H1 (cell line): ENCODE results near the gene RAB3D. TPM values are rescaled to one million over a fixed set of nuclear protein-coding genes. Genes with fewer than 3 reads are reported as not detected.

Source experiments
- CTCF ChIA-PET: fragments of 300-600 bp; sonication (Branson Sonifier 250); formaldehyde crosslinking; loops from one replicate; lab custom pipeline; 2021; ENCODE audit not compliant: partially characterized antibody; lab: Charles Lee
- POLR2A ChIA-PET: fragments of 300-600 bp; sonication (Branson Sonifier 250); formaldehyde crosslinking; loops from one replicate; lab custom pipeline; 2021; ENCODE audit warnings: inconsistent platforms; ENCODE audit not compliant: partially characterized antibody; lab: Charles Lee
- DNase-seq, 2 experiments: peaks; one replicate each; pipeline versions ENCODE4 v3.0.0 to v3.0.0-alpha.2; 2010 to 2022; ENCODE audit warnings: low spot score in 2 of 2, low read depth in 1 of 2, mixed read lengths in 1 of 2
- FAIRE-seq: peaks from 2 replicates; lab custom pipeline; 2011; peaks lifted over from hg19 to GRCh38; lab: Jason Lieb, UNC
- H2AFZ ChIP-seq: 2 replicates; pipeline ENCODE4 v1.8.1; 2012; ENCODE audit warnings: low read length, inconsistent platforms
- H2AK5ac ChIP-seq: 2 replicates; pipeline ENCODE4 v1.6.1; 2013; ENCODE audit warnings: low read depth, low read length
- H2BK120ac ChIP-seq: replicated peaks from 2 replicates; pipeline ENCODE3; 2013; ENCODE audit warnings: low read depth, low read length, inconsistent platforms
- H2BK12ac ChIP-seq: 2 replicates; pipeline ENCODE4 v1.6.1; 2013; ENCODE audit warnings: low read depth, low read length
- H2BK15ac ChIP-seq: 2 replicates; pipeline ENCODE4 v1.6.1; 2013; ENCODE audit warnings: low read length
- H2BK20ac ChIP-seq: 2 replicates; pipeline ENCODE4 v1.6.1; 2013; ENCODE audit warnings: low read length
- H2BK5ac ChIP-seq: 2 replicates; pipeline ENCODE4 v1.6.1; 2013; ENCODE audit warnings: low read depth, low read length
- H3K14ac ChIP-seq: 2 replicates; pipeline ENCODE4 v1.6.1; 2013; ENCODE audit warnings: inconsistent platforms; ENCODE audit not compliant: insufficient read length
- H3K18ac ChIP-seq: 2 replicates; pipeline ENCODE4 v1.6.1; 2013; ENCODE audit warnings: low read length; ENCODE audit errors: extremely low read depth
- H3K23ac ChIP-seq: 2 replicates; pipeline ENCODE4 v1.6.1; 2013; ENCODE audit warnings: inconsistent platforms; ENCODE audit not compliant: insufficient read length
- H3K23me2 ChIP-seq: 2 replicates; pipeline ENCODE4 v1.6.1; 2013; ENCODE audit warnings: low read depth, low read length
- H3K27ac ChIP-seq: 2 replicates; pipeline ENCODE4 v1.6.1; 2011; ENCODE audit warnings: low read depth, low read length, inconsistent platforms
- H3K27me3 ChIP-seq, 4 experiments: replicated peaks in 1 of 4; 1 replicate in 1 of 4; 2 replicates in 3 of 4; pipeline versions ENCODE4 v1.6.1 to v1.8.1; 2011 to 2013; ENCODE audit warnings: low read length in 3 of 4, mild to moderate bottlenecking in 3 of 4, inconsistent platforms in 2 of 4, mixed read lengths in 2 of 4, moderate library complexity in 1 of 4; ENCODE audit not compliant: control insufficient read depth in 3 of 4, insufficient read depth in 3 of 4; ENCODE audit errors: extremely low read depth in 1 of 4
- H3K36me3 ChIP-seq, 4 experiments: 2 replicates each; pipeline versions ENCODE4 v1.6.1 to v1.8.1; 2011 to 2013; ENCODE audit warnings: mild to moderate bottlenecking in 4 of 4, low read length in 3 of 4, moderate library complexity in 2 of 4, control low read depth in 1 of 4, inconsistent platforms in 1 of 4; ENCODE audit not compliant: insufficient read depth in 4 of 4, control insufficient read depth in 2 of 4
- H3K4ac ChIP-seq: replicated peaks from 2 replicates; pipeline ENCODE3; 2013; ENCODE audit warnings: low read length, low read depth, mixed read lengths, inconsistent platforms; ENCODE audit not compliant: insufficient read length
- H3K4me1 ChIP-seq, 4 experiments: replicated peaks in 1 of 4; 1 replicate in 1 of 4; 2 replicates in 3 of 4; pipeline versions ENCODE4 v1.6.1 to v1.8.1; 2011 to 2013; ENCODE audit warnings: low read length in 3 of 4, inconsistent platforms in 2 of 4, mixed read lengths in 1 of 4; ENCODE audit not compliant: insufficient read depth in 4 of 4, control insufficient read depth in 3 of 4
- H3K4me2 ChIP-seq, 2 experiments: 2 replicates each; pipeline versions ENCODE4 v1.6.1 to v1.8.1; 2011 to 2013; ENCODE audit warnings: low read depth in 2 of 2, low read length in 2 of 2, control low read depth in 1 of 2, inconsistent platforms in 1 of 2, mild to moderate bottlenecking in 1 of 2; ENCODE audit not compliant: insufficient read depth in 1 of 2
- H3K4me3 ChIP-seq, 4 experiments: fragments of 200-600, 300-600 bp in 1 of 4; sonication (generic), shearing (Covaris generic), sonication (Bioruptor Twin) in 1 of 4; 2 replicates each; pipeline versions ENCODE4 v1.5.1 to v1.8.1; 2011 to 2016; ENCODE audit warnings: low read length in 4 of 4, low read depth in 3 of 4, control low read depth in 2 of 4, inconsistent platforms in 2 of 4, mild to moderate bottlenecking in 2 of 4, mixed read lengths in 1 of 4, moderate library complexity in 1 of 4; ENCODE audit not compliant: insufficient read depth in 2 of 4; ENCODE audit errors: extremely low read depth in 1 of 4
- H3K56ac ChIP-seq: replicated peaks from 2 replicates; pipeline ENCODE3; 2013; ENCODE audit warnings: low read depth, mild to moderate bottlenecking, mixed read lengths, low read length, inconsistent platforms; ENCODE audit not compliant: insufficient read length
- H3K79me1 ChIP-seq: 2 replicates; pipeline ENCODE4 v1.6.1; 2013; ENCODE audit warnings: low read depth, low read length, control low read depth
- H3K79me2 ChIP-seq, 2 experiments: 2 replicates each; pipeline versions ENCODE4 v1.6.1 to v1.8.1; 2012 to 2013; ENCODE audit warnings: low read length in 2 of 2, mild to moderate bottlenecking in 2 of 2, inconsistent platforms in 1 of 2; ENCODE audit not compliant: insufficient read depth in 2 of 2, control insufficient read depth in 1 of 2
- H3K9ac ChIP-seq, 4 experiments: replicated peaks in 1 of 4; 1 replicate in 1 of 4; 2 replicates in 3 of 4; pipeline versions ENCODE4 v1.6.1 to v1.8.1; 2011 to 2013; ENCODE audit warnings: low read depth in 3 of 4, low read length in 3 of 4, control low read depth in 2 of 4, mild to moderate bottlenecking in 2 of 4, moderate library complexity in 2 of 4, inconsistent platforms in 1 of 4; ENCODE audit errors: extremely low read depth in 1 of 4
- H3K9me3 ChIP-seq, 2 experiments: 2 replicates each; pipeline versions ENCODE4 v1.6.1 to v1.8.1; 2012 to 2013; ENCODE audit warnings: mild to moderate bottlenecking in 2 of 2, moderate library complexity in 2 of 2, control low read depth in 1 of 2, inconsistent platforms in 1 of 2, low read depth in 1 of 2, low read length in 1 of 2, mixed read lengths in 1 of 2; ENCODE audit not compliant: insufficient read depth in 2 of 2
- H4K20me1 ChIP-seq, 2 experiments: replicated peaks in 1 of 2; 2 replicates each; pipeline versions ENCODE3 to v1.8.1; 2011 to 2013; ENCODE audit warnings: inconsistent platforms in 2 of 2, low read length in 2 of 2, mild to moderate bottlenecking in 1 of 2; ENCODE audit not compliant: insufficient read depth in 2 of 2, control insufficient read depth in 1 of 2
- H4K5ac ChIP-seq: 2 replicates; pipeline ENCODE4 v1.6.1; 2013; ENCODE audit warnings: low read length, low read depth, mixed read lengths, inconsistent platforms; ENCODE audit not compliant: insufficient read length
- H4K8ac ChIP-seq: 2 replicates; pipeline ENCODE4 v1.8.0; 2013; ENCODE audit warnings: mild to moderate bottlenecking, moderate library complexity, low read length, inconsistent platforms; ENCODE audit not compliant: insufficient read depth; ENCODE audit errors: extremely low read depth
- H4K91ac ChIP-seq: replicated peaks from 2 replicates; pipeline ENCODE3; 2013; ENCODE audit warnings: low read length, mixed read lengths, inconsistent platforms; ENCODE audit not compliant: insufficient read length
- CBX5 ChIP-seq: fragments of 300-800, 300-1000 bp; sonication (generic); IDR thresholded peaks from 2 replicates; pipeline ENCODE4 v1.7.1; 2016; ENCODE audit warnings: antibody characterized with exemption, low read length, low read depth
- CREB1 ChIP-seq: IDR thresholded peaks from 2 replicates; pipeline ENCODE4 v1.6.1; 2012; ENCODE audit warnings: inconsistent platforms
- E2F6 ChIP-seq: IDR thresholded peaks from 2 replicates; pipeline ENCODE4 v1.6.1; 2012; ENCODE audit warnings: inconsistent platforms
- FOSL1 ChIP-seq: IDR thresholded peaks from 2 replicates; pipeline ENCODE4 v1.6.1; 2011; ENCODE audit warnings: mild to moderate bottlenecking, low read depth, low read length, moderate library complexity; ENCODE audit not compliant: insufficient read depth
- GTF2F1 ChIP-seq: IDR thresholded peaks from 2 replicates; pipeline ENCODE4 v1.6.1; 2012; ENCODE audit warnings: low read depth, low read length, improper control_type of control experiment, borderline replicate concordance
- KDM1A ChIP-seq: fragments of 200-600, 300-600 bp; sonication (generic); IDR thresholded peaks from 2 replicates; pipeline ENCODE4 v1.7.1; 2016; ENCODE audit warnings: mild to moderate bottlenecking, low read length, borderline replicate concordance
- MAX ChIP-seq: IDR thresholded peaks from 2 replicates; pipeline ENCODE4 v1.6.1; 2012; ENCODE audit warnings: inconsistent platforms
- NRF1 ChIP-seq: IDR thresholded peaks from 2 replicates; pipeline ENCODE4 v1.6.1; 2011; ENCODE audit warnings: mild to moderate bottlenecking, low read depth, low read length, improper control_type of control experiment
- POU5F1 ChIP-seq: IDR thresholded peaks from 2 replicates; pipeline ENCODE4 v1.6.1; 2011; ENCODE audit warnings: low read depth, mild to moderate bottlenecking, low read length, moderate library complexity
- RXRA ChIP-seq: IDR thresholded peaks from 2 replicates; pipeline ENCODE4 v1.6.1; 2011; ENCODE audit warnings: low read depth, mild to moderate bottlenecking, low read length, moderate library complexity; ENCODE audit not compliant: insufficient read depth
- SIN3A ChIP-seq, 2 experiments: IDR thresholded peaks in 1 of 2; conservative IDR thresholded peaks in 1 of 2; 2 replicates each; pipeline ENCODE4 v1.6.1; 2011 to 2012; ENCODE audit warnings: low read length in 2 of 2, improper control_type of control experiment in 1 of 2, low read depth in 1 of 2, mild to moderate bottlenecking in 1 of 2
- SIX5 ChIP-seq: IDR thresholded peaks from 2 replicates; pipeline ENCODE4 v1.6.1; 2011; ENCODE audit warnings: mild to moderate bottlenecking, low read depth, low read length
- ZNF274 ChIP-seq: IDR thresholded peaks from 2 replicates; pipeline ENCODE4 v1.7.0; 2012; ENCODE audit warnings: low read length, borderline replicate concordance; ENCODE audit errors: extremely low read depth
- WGBS, 2 experiments: shearing (Covaris generic) in 1 of 2; methylation state at CpG; one replicate each; pipeline versions ENCODE4 v1.1.6 to v1.1.7; 2013 to 2015; ENCODE audit warnings: low lambda C conversion rate in 2 of 2, mixed read lengths in 2 of 2, inconsistent platforms in 1 of 2, low coverage in 1 of 2, missing lambda C conversion rate in 1 of 2; ENCODE audit not compliant: insufficient replicate concordance in 2 of 2, insufficient coverage in 1 of 2, insufficient read length in 1 of 2; ENCODE audit errors: extremely low coverage in 1 of 2, missing lambda C conversion rate in 1 of 2; 5-methylcytosine and 5-hydroxymethylcytosine counted together
- polyA plus RNA-seq, 7 experiments: library from polyadenylated mRNA; depleted of rRNA in 3 of 7; stranded (reverse) in 5 of 7; unstranded in 2 of 7; fragments of >200 nt in 5 of 7; fragments of 200-250 nt in 2 of 7; gene quantifications; 1 replicate in 5 of 7; 2 replicates in 1 of 7; 4 replicates in 1 of 7; pipeline versions ENCODE4 v1.2.1 to v1.2.3, GENCODE V29; 2011 to 2013; ENCODE audit warnings: missing spikeins in 2 of 7, mixed read lengths in 2 of 7
- total RNA-seq: library from RNA; stranded (reverse); fragmentation: NEBNext Ultra II Directional; extraction: Animal tissue kit (Norgen Biotek cat#: 25700); gene quantifications from 2 replicates; pipeline ENCODE4 v1.2.1, GENCODE V29; 2021

Gene RAB3D
- total and polyA plus RNA-seq, 2 of the 8 experiments (the other 6 are each of a cell fraction or from before 2014, with no cell fraction given): 17.8 to 23.8 TPM

- no peaks in the 10 kb centered on the region for H3K79me1 ChIP-seq
- H2BK15ac ChIP-seq: no peak overlapping the region
- H3K4me3 ChIP-seq: no peak overlapping the region
- FAIRE-seq (no peak), DNase-seq (no peak)
- H3K79me2 ChIP-seq: no peaks in the 10 kb centered on the region
- no peaks in the 10 kb centered on the region; a peak in 2 of 7 replicates for H3K27me3 ChIP-seq
- CTCF ChIA-PET: interaction anchor here (0.9 kb wide), 1 partner anchor 82 kb away, joined by 3 read pairs; no protein-coding TSS in a partner anchor
- no peak overlapping the region for H4K8ac ChIP-seq
- H3K14ac ChIP-seq: no peak overlapping the region
- 86% methylated on average over 9 of the region's 11 CpGs; no CpG with 5 or more reads in 1 of the 2 experiments for WGBS, 2 experiments
- H2BK5ac ChIP-seq: no peak overlapping the region
- no peak overlapping the region for H3K4ac ChIP-seq
- H2BK12ac ChIP-seq: no peak overlapping the region; the same call in 1 of the 2 replicates
- H3K56ac ChIP-seq: no peak overlapping the region
- no peaks in the 10 kb centered on the region for H3K23me2 ChIP-seq
- H3K9me3 ChIP-seq: no peaks in the 10 kb centered on the region
- no peak overlapping the region for H2AFZ ChIP-seq
- H4K20me1 ChIP-seq: no peaks in the 10 kb centered on the region
- H3K4me2 ChIP-seq: no peak overlapping the region
- H3K4me1 ChIP-seq: peaks cover 0 to 2% (median under 1%) of the 10 kb centered on the region in 4 experiments; a peak in 2 of 7 replicates
- no peak overlapping the region for H3K9ac ChIP-seq
- H3K23ac ChIP-seq: no peak overlapping the region
- POLR2A ChIA-PET: no interaction called here
- H2BK120ac ChIP-seq: no peak overlapping the region
- no peak for TF ChIP-seq GTF2F1
- no peak for TF ChIP-seq SIX5
- TF ChIP-seq ZNF274: no peak
- no peak for TF ChIP-seq NRF1
- no peak for TF ChIP-seq POU5F1
- TF ChIP-seq RXRA: no peak
- no peak for TF ChIP-seq CBX5
- no peak for TF ChIP-seq SIN3A (conservative IDR thresholded peaks at IDR 0.05 in 1 of 2, IDR thresholded peaks at IDR 0.05 in 1 of 2; ENCODE audit: low read depth in 1 of 2, low read length in 2 of 2)
- no peak for TF ChIP-seq KDM1A
- no peak for TF ChIP-seq MAX
- TF ChIP-seq FOSL1: no peak
- TF ChIP-seq CREB1: no peak
- no peak for TF ChIP-seq E2F6
- no peaks in the 10 kb centered on the region for H3K36me3 ChIP-seq
- no peak overlapping the region for H3K27ac ChIP-seq
- H2BK20ac ChIP-seq: no peak overlapping the region
- no peak overlapping the region for H3K18ac ChIP-seq
- H4K91ac ChIP-seq: no peak overlapping the region
- H2AK5ac ChIP-seq: no peak overlapping the region
- no peak overlapping the region for H4K5ac ChIP-seq
These were observed 38.7 kb downstream of the RAB3D start for GRCh38 chr19:11300811-11301120.
